Activated CD4-positive, alpha-beta T cell treated with anti-CD3 and anti-CD28 coated beads for 1 hour (primary cell): ENCODE measurements around the gene EPM2A.
"Not testable (repeated sequence)": the region's sequence is repeated elsewhere in the genome, so short reads cannot be mapped to it uniquely, and the experiment has no call there.

Experiments used
- DNase-seq: peaks from one replicate; pipeline ENCODE4 v3.0.0-alpha.2; 2020

The EPM2A gene

DNA sequence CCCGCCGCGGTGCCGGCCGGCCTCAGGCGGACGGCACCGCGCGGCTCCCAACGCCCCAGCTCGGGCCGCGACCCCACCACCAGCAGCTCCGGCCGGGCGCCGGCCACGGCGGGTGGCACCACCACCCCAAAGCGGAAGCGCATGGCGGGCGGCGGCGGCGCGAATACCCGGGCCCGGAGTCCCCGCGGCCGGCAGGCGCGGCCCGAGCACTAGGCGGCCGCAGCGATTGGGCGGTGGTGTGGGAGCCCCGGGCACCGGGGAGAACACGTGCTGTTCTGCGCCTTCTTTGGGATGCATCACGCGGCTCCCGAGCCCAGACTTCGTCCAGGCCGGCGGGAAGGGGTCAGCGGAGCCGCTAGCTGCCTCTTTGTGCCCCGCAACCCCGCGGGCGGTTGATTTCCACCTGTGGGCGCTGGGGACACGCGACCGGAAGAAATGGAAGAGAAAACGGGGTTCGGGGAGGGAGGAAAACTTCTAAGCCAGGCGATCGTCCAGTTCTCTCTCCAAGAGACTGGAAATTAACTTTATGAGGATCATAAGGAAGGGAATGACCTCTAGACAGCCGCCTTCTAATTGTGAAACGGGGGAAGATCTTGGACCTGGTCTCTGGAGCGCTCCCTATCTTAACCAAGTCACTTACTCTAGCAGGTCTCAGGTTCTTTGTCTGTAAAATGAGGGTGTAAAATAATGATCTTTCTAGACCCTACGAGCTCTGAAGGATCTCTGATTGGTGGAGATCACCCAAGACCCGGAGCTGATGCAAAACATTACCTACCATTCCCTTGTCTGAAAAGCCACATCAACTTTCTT is at the start of gene EPM2A:
TSS of gene EPM2A (minus strand) at position 165 of the 810 bp plus-strand sequence. CDS start at position 143, 22 bp downstream.
- peak; percentile 34 for DNase-seq

DNA sequence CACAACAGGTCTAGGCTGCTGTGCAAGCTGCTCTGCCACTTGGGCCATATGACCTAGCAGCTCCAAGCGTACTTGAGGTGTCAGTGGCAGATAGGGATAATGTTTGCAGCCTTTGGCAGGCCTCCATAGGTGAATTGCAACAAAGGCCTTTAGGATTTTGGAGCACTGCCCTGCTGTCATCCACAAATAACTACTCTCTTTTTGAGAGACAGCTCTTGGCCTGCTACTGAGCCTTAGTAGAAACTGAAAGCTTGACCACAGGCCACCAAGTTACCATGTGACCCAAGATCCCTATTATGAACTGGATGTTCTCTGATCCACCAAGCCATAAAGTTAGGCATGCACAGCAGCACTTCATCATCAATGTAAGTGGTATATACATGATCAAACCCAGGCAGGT is 49.4 kb upstream of the EPM2A start:
- DNase-seq: no peak

DNA sequence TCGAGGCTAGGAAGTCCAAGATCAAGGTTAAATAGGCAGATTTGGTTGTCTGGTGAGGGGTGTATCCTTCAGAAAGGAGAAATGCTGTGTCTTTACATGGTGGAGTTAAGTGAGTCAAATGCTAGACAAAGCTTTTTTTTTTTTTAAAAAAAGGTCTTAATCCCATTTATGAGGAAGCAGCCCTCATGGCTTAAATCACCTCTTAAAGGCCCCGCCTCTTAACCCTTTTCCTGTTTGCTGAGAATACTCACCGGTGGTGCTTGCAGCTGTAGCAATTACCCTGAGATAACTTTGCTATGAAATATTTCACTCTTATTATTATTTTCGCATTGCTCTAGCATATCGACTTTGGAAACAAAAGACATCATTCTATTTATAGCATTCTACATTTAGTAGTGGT is 48.5 kb upstream of the EPM2A start:
- no peak for DNase-seq

DNA sequence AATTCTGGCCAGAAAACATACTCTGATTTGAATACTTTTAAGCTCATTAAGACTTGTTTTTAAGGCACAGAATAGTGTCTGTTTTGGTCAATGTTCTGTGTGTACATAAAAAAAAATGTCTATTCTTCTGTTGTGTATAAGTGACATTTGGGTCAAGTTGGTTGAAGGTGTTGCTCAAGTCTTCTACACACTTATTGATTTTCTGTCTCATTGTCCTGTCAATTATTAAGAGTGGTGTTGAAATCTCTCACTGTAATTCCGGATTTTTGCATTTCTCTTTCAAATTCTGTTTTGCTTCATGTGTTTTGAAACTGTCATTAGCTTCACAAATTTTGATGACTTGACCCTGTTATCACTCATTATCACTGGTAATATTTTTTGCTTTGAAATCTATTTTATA is 37.5 kb upstream of the EPM2A start:
- no peak for DNase-seq

GRCh38 chr6:145765449-145765848 is 30.1 kb upstream of the EPM2A start:
- DNase-seq: no peak

- DNase-seq: no peak
Measured at GRCh38 chr6:145763742-145764141, 28.4 kb upstream of the EPM2A start.

- no peak for DNase-seq
Measured at GRCh38 chr6:145761584-145761983, 26.3 kb upstream of the EPM2A start.

GRCh38 chr6:145758113-145758512 is 22.8 kb upstream of the EPM2A start:
- no peak for DNase-seq

GRCh38 chr6:145756170-145756662 is 20.9 kb upstream of the EPM2A start:
- DNase-seq: no peak

DNA sequence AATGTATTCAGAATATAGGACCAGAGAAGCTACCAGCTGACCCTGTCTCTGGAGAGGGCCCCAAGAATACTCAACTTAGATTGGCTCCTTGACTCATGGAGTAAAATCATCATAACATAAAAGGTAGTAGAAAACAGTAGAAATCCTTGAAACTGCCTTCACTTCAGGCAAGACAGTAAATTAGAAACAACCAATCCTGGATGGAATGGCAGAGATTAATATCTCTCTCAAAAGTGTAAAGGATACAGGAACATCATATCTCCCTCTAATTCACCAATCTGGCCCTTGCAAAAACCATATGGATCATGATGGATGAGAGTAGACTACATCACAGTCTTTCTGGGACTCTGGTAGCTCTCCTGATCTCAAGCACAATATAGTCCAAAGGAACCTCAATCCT is 20.4 kb upstream of the EPM2A start:
- no peak for DNase-seq

- DNase-seq: no peak
Measured at GRCh38 chr6:145752638-145753037, 17.3 kb upstream of the EPM2A start.

- no peak for DNase-seq
Measured at GRCh38 chr6:145749632-145750031, 14.3 kb upstream of the EPM2A start.

GRCh38 chr6:145745861-145746260 is 10.5 kb upstream of the EPM2A start:
- DNase-seq: no peak

- DNase-seq: no peak
Measured at GRCh38 chr6:145744619-145745018, 9.3 kb upstream of the EPM2A start.

- DNase-seq: no peak
Measured at GRCh38 chr6:145743332-145743731, 8.0 kb upstream of the EPM2A start.

DNA sequence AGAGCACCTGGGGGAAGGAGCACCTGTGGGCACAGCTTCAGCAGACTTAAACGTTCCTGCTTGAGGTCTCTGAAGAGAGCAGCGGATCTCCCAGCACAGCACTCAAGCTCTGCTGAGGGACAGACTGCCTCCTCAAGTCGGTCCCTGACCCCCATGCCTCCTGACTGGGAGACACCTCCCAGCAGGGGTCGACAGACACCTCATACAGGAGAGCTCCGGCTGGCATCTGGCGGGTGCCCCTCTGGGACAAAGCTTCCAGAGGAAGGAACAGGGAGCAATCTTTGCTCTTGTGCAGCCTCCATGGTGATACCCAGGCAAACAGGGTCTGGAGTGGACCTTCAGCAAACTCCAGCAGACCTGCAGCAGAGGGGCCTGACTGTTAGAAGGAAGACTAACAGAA is 7.2 kb upstream of the EPM2A start:
- not testable (repeated sequence) for DNase-seq

GRCh38 chr6:145739685-145740084 is 4.4 kb upstream of the EPM2A start:
- not testable (repeated sequence) for DNase-seq

DNA sequence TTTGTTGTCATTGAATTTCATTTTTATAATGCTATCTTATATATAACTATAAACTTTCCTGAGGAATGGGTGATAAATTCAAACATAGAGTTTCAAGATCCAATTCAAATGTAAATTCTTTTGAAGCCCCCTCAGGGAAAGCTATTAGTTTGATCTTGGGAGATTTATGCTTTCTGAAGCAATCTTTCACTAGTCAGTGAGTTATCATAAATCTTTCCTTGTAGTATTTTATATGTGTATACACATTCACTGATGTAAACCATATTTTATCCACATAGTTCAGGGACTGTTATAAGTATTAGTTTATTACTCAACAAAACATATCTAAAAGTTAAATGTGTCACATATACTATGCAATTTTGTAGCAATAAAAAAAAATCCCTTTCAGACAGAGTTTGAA is 2.9 kb upstream of the EPM2A start:
- no peak for DNase-seq

DNA sequence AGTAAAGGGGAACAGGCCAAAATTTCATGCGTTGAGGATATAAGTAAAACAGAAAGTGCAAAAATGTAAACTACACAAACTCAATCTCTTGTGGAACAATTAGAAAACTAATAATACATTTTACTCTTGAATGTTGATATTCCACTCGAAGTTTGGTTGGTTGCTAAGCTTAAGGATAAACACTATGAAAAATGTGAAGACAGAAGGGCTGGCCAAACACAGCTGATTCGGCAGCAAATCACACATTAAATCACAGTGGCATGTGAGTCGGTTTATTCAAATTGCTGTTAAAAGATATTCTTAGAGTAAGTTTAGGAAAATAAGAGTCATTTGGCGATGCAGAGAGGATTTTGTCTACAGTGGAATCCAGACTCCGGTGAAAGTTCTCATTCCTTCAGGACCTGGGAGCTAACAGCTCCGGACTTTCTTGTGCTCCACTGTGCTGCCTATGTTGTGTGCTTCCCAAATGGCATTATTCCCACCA is 1.4 kb upstream of the EPM2A start:
- DNase-seq: no peak

- DNase-seq: peak; percentile 42
Measured at GRCh38 chr6:145734486-145735355, 599 bp downstream of the EPM2A start.

- no peak for DNase-seq
Measured at GRCh38 chr6:145733810-145734209, 1.5 kb downstream of the EPM2A start.

DNA sequence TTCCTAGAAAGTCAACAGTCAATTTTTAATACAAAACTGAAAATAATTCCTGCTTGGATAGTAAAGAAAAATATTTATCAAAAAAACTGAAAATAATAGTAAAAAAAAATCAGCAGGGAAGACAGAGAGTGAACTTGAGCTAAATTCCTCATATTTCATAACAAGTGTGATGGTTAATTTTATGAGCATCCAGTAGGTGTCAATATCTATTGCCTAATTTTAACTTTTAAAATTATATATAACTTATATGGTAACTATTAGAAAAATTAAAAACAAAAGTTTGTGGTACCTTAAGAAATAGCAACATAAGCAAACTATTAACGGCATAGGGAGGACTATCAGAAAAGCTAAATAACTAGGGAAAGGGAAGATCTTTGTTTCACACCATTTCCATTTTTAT is 2.1 kb downstream of the EPM2A start:
- no peak for DNase-seq

- DNase-seq: no peak
Measured at GRCh38 chr6:145731447-145731846, 3.9 kb downstream of the EPM2A start.

GRCh38 chr6:145729887-145730286 is 5.4 kb downstream of the EPM2A start:
- DNase-seq: no peak
